HG03108 (cell line): ENCODE data around the gene TOE1.
"Not testable (repeated sequence)": the region's sequence is repeated elsewhere in the genome, so short reads cannot be mapped to it uniquely, and the experiment has no call there.

Experiments
- ATAC-seq: cut with Tn5 transposase; IDR thresholded peaks from one replicate; pipeline ENCODE4 v1.9.1; 2021; ENCODE audit warnings: moderate library complexity; ENCODE audit not compliant: unreplicated experiment

Gene TOE1

GRCh38 chr1:45339789-45340558 is at the start of gene TOE1, which contains the start of gene MUTYH:
Gene TOE1 (plus strand): TSS chr1:45340170. CDS start chr1:45340253, 83 bp downstream.
Gene MUTYH (minus strand): TSS chr1:45340440. CDS start chr1:45334505, 5,935 bp downstream.
- peak; percentile 75 for ATAC-seq

- not testable (repeated sequence) for ATAC-seq
These were observed 49.0 kb upstream of the TOE1 start for GRCh38 chr1:45291002-45291401.

GRCh38 chr1:45291716-45292115 is 48.3 kb upstream of the TOE1 start:
- no peak for ATAC-seq

GRCh38 chr1:45297666-45298356 is 42.2 kb upstream of the TOE1 start:
- no peak for ATAC-seq

GRCh38 chr1:45299296-45299695 is 40.7 kb upstream of the TOE1 start:
- ATAC-seq: no peak

- no peak for ATAC-seq
These were observed 39.8 kb upstream of the TOE1 start for GRCh38 chr1:45299981-45300668.

GRCh38 chr1:45300669-45300997 is 39.3 kb upstream of the TOE1 start:
- ATAC-seq: no peak

GRCh38 chr1:45302505-45303150 is 37.3 kb upstream of the TOE1 start:
- ATAC-seq: no peak

- ATAC-seq: peak; percentile 59
These were observed 36.3 kb upstream of the TOE1 start for GRCh38 chr1:45303520-45304310.

- peak; percentile 4 for ATAC-seq
These were observed 35.5 kb upstream of the TOE1 start for GRCh38 chr1:45304311-45305081.

- ATAC-seq: no peak
These were observed 34.7 kb upstream of the TOE1 start for GRCh38 chr1:45305231-45305630.

GRCh38 chr1:45306319-45306718 is 33.7 kb upstream of the TOE1 start:
- no peak for ATAC-seq

- ATAC-seq: no peak
These were observed 33.1 kb upstream of the TOE1 start for GRCh38 chr1:45306905-45307304.

GRCh38 chr1:45314266-45314665 is 25.7 kb upstream of the TOE1 start:
- ATAC-seq: no peak

- no peak for ATAC-seq
These were observed 22.8 kb upstream of the TOE1 start for GRCh38 chr1:45317166-45317565.

- no peak for ATAC-seq
These were observed 20.2 kb upstream of the TOE1 start for GRCh38 chr1:45319761-45320160.

- no peak for ATAC-seq
These were observed 18.5 kb upstream of the TOE1 start for GRCh38 chr1:45321444-45321843.

- ATAC-seq: no peak
These were observed 17.4 kb upstream of the TOE1 start for GRCh38 chr1:45322486-45323040.

GRCh38 chr1:45325851-45326506 is 14.0 kb upstream of the TOE1 start:
- no peak for ATAC-seq
